GM19395 (cell line): ENCODE results near the gene HACD2.

Experiments
- ATAC-seq: cut with Tn5 transposase; IDR thresholded peaks from one replicate; pipeline ENCODE4 v1.9.1; 2021; ENCODE audit warnings: mild to moderate bottlenecking, moderate library complexity; ENCODE audit not compliant: unreplicated experiment

Gene HACD2

GRCh38 chr3:123449102-123449996 is 135.5 kb downstream of the HACD2 start:
- no peak for ATAC-seq

- no peak for ATAC-seq
These were observed 136.2 kb downstream of the HACD2 start, which contains the start of gene ADCY5 for GRCh38 chr3:123448536-123449101. Gene ADCY5 (minus strand): TSS chr3:123449090. CDS start chr3:123448545, 545 bp downstream.

- ATAC-seq, result no peak
These were observed 136.9 kb downstream of the HACD2 start for GRCh38 chr3:123447749-123448517.

- no peak for ATAC-seq
These were observed 137.5 kb downstream of the HACD2 start for GRCh38 chr3:123447416-123447748.

GRCh38 chr3:123446610-123447109 is 138.2 kb downstream of the HACD2 start:
- ATAC-seq, result no peak

GRCh38 chr3:123446210-123446609 is 138.6 kb downstream of the HACD2 start:
- ATAC-seq, result no peak

GRCh38 chr3:123445702-123446101 is 139.2 kb downstream of the HACD2 start:
- ATAC-seq, result no peak

GRCh38 chr3:123444744-123445143 is 140.1 kb downstream of the HACD2 start:
- ATAC-seq, result no peak

- no peak for ATAC-seq
These were observed 140.8 kb downstream of the HACD2 start for GRCh38 chr3:123444023-123444422.

- no peak for ATAC-seq
These were observed 141.9 kb downstream of the HACD2 start for GRCh38 chr3:123442908-123443307.

- no peak for ATAC-seq
These were observed 142.7 kb downstream of the HACD2 start for GRCh38 chr3:123442125-123442524.
